Activated T-cell treated with anti-CD3 and anti-CD28 coated beads for 1 hour (primary cell): Measurements from ENCODE around the gene PIGO.
A peak's percentile ranks its signal among the peaks of the same experiment; 100 is the strongest.

Source experiments
- DNase-seq: peaks from one replicate; pipeline ENCODE4 v3.0.0-alpha.2; 2020; ENCODE audit warnings: low read depth

PIGO gene

GRCh38 chr9:35071814-35072460 lies 24.5 kb downstream of the PIGO start:
- DNase-seq: peak; percentile 58

GRCh38 chr9:35070823-35071813 lies 25.3 kb downstream of the PIGO start:
- DNase-seq: no peak

- DNase-seq: no peak
These were observed 27.4 kb downstream of the PIGO start for GRCh38 chr9:35069020-35069419.

GRCh38 chr9:35067056-35067455 lies 29.3 kb downstream of the PIGO start:
- no peak for DNase-seq

GRCh38 chr9:35060548-35061207 lies 35.7 kb downstream of the PIGO start:
- no peak for DNase-seq

GRCh38 chr9:35059438-35059837 lies 37.0 kb downstream of the PIGO start:
- no peak for DNase-seq

- no peak for DNase-seq
These were observed 39.1 kb downstream of the PIGO start for GRCh38 chr9:35057271-35057620.

- no peak for DNase-seq
These were observed 39.7 kb downstream of the PIGO start for GRCh38 chr9:35056571-35057270.

GRCh38 chr9:35054871-35055644 lies 41.3 kb downstream of the PIGO start:
- DNase-seq: no peak

GRCh38 chr9:35054185-35054835 lies 42.1 kb downstream of the PIGO start:
- DNase-seq: no peak

GRCh38 chr9:35051069-35051967 lies 45.1 kb downstream of the PIGO start:
- peak; percentile 31 for DNase-seq

GRCh38 chr9:35048511-35048910 lies 47.9 kb downstream of the PIGO start:
- no peak for DNase-seq

GRCh38 chr9:35044071-35044470 lies 52.3 kb downstream of the PIGO start:
- no peak for DNase-seq

- DNase-seq: no peak
These were observed 53.4 kb downstream of the PIGO start for GRCh38 chr9:35042891-35043545.

- DNase-seq: no peak
These were observed 54.2 kb downstream of the PIGO start for GRCh38 chr9:35042081-35042604.
